NCI-H2107 treated with DMSO at 0.1 percent for 48 hours (cell line): Measurements from ENCODE around the gene PPP4C.

Experiments
- DNase-seq: peaks from one replicate; lab custom pipeline; 2025; ENCODE audit not compliant: unreplicated experiment; lab: John Stamatoyannopoulos, UW

Gene PPP4C

DNA sequence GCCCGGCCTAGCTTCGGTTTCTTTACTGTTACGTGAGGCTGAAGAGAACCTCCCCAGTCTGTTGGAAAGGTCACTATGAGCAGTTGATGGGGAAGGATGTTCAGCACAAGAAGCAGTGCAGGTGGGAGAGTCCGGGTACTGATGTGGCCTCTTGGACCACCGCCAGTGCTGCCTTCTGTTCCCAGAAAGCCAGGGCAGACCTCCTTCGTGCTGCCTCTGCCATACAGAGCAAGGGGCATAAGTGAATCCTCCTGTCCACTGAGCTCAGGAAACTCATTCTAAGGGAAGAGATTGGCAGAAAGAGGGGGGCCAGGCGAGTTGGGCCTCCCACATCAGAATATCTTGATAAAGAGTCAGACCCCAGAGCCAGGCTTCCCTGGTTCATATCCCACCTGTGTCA, 3.7 kb downstream of the PPP4C start:
- DNase-seq: no peak

DNA sequence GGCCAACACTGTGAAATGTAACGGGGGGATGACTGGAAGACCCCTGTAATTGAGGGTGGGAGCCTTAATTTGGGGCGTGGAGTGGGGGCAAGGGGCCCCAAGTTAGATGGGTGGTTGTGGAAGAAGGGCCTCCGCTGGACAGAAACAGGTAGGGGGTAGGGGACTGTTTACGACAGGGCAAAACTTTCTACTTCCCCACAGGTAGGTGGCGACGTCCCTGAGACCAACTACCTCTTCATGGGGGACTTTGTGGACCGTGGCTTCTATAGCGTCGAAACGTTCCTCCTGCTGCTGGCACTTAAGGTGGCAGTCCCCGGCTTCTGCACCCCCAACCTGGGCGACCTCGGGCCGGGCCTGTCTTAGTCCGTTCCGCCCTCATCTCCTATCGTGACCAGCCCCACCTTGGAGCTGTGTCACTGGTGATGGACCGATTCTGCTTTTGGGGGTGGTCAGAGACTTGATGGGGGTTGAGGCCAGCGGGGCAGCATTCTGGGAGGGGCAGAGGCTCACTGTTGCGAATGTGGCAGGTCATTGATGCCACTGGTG, 6.8 kb downstream of the PPP4C start:
- no peak for DNase-seq

DNA sequence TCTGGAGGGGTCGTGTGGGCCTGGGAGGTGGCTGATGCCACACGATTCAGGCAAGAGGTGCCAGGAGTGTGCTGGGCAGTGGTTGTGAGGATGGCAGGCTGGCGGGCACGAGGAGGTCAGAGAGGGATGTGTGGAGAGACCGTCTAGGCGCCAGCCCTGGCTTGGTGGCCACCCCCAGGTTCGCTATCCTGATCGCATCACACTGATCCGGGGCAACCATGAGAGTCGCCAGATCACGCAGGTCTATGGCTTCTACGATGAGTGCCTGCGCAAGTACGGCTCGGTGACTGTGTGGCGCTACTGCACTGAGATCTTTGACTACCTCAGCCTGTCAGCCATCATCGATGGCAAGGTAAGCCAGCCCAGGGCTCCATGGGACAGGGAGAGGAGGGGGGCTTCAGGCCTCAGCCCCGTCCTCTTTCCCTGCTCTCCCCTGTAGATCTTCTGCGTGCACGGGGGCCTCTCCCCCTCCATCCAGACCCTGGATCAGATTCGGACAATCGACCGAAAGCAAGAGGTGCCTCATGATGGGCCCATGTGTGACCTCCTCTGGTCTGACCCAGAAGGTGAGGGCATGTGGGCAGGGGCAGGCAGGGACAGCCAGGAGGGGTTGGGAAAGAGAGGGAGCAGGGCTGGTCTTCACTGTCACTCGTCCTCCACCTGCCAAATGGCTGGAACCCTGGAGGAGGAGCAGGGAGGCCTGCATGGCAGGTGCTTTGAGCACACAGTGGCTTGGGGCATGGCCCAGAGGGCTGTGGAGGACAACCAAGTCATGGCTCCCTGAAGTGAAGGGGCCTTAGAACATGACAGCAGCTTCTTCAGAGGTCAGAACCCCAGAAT, 7.6 kb downstream of the PPP4C start:
- DNase-seq: no peak

DNA sequence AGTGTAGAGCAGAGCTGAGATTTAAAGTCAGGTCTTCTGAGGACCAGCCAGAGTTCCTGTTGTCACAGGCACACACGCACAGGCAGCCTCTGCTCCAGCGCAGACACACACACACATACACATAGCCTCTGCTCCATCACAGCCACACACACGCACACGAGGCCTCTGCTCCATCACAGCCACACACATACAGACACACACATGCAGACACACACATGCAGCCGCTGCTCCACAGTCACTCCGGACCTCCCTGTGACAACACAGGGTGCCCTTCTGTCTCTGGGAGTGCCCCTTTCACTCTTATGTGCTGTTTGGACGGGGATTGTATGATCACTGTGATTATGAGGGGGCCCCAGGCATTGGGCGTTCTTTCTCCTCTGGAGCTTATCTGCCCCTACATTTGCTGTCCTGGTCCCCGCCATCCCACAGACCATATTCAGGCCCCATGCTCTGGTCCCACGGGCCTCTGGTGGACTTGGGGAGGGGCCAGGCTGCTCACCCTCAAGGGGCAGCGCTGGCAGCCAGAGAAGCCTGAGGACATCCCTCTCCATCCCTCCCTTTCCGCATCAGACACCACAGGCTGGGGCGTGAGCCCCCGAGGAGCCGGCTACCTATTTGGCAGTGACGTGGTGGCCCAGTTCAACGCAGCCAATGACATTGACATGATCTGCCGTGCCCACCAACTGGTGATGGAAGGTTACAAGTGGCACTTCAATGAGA, 8.5 kb downstream of the PPP4C start:
- no peak for DNase-seq

DNA sequence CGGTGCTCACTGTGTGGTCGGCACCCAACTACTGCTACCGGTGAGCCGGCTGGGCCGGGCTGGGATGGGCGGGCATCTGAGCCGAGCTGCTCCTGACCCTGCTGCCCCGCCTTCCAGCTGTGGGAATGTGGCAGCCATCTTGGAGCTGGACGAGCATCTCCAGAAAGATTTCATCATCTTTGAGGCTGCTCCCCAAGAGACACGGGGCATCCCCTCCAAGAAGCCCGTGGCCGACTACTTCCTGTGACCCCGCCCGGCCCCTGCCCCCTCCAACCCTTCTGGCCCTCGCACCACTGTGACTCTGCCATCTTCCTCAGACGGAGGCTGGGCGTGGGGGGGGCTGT, 9.0 kb downstream of the PPP4C start:
- no peak for DNase-seq

DNA sequence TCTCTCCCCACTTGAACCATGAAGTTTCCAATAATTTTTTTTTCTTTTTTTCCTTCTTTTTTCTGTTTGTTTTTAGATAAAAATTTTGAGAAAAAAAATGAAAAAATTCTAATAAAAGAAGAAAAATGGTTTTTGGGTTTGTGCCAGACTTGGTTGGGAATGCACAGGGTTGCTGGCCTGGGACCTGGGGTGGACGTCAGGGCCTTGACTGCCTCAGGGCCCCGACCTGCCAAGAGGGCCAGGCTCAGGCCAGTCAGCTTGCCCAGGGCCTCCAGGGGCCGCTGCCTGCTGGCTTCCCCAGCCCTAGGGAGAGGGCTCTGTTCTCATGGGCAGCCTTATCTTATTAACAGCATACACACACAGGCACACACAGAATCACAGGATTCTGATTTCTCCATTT, 9.5 kb downstream of the PPP4C start:
- DNase-seq: no peak

DNA sequence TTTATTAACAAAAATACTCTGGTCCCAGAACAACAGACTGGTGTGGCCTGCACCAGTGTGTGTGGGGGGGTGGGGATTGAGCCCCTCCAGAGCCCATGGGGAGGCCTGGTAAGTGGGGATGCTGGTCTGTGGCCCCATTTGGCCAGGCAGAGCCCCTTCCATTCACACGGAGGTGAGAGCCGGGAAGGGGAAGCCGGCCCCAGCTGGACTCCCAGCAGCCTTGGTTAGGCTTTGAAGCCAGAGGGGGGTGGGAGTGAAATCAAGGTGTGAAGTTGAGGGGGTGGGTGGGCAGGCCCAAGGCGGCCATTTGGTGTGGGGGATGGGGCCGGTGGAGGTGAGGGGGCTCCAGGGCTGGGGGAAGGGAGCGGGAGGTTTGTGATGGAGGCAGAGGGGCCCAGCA, 10.0 kb downstream of the PPP4C start:
- no peak for DNase-seq

DNA sequence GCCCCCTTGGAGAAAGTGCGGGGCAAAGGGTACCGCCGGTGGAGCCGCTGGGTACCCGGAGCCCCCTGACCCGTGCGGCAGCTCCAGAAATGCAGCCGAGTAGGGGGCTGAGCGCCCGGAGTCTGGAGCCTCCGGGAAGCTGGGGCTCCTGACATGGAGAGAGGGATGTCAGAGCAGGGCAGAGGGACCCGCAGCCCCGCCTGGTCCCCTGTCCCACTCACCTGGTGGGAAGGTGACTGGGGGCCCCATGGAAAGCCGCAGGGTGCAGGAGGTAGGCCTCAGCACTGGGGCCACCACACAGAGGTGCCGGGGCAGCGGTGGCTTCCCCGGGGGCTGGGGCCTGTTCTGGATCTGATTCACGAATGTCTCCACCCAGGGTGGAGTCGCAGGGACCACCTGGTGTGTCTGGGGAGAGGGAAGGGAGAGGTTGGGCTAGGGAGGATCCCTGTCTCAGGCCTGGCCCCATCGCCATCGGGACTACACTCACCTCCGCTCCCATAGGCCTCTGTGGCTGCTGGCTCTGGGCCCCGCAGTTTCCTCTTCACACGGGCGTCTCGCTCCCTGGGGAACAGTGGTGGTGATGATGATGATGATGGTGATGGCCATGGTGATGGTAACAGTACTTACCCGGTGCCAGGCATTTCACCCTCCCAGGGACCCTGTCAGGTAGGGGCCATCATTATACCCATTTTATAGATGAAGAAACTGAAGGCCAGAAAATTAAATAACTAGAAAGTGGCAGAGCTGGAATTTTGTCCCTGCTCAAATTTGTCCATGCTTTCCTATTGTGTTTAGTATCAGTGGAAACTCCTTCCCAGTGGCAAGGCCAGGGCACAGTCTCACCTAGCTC, 10.7 kb downstream of the PPP4C start:
- no peak for DNase-seq

DNA sequence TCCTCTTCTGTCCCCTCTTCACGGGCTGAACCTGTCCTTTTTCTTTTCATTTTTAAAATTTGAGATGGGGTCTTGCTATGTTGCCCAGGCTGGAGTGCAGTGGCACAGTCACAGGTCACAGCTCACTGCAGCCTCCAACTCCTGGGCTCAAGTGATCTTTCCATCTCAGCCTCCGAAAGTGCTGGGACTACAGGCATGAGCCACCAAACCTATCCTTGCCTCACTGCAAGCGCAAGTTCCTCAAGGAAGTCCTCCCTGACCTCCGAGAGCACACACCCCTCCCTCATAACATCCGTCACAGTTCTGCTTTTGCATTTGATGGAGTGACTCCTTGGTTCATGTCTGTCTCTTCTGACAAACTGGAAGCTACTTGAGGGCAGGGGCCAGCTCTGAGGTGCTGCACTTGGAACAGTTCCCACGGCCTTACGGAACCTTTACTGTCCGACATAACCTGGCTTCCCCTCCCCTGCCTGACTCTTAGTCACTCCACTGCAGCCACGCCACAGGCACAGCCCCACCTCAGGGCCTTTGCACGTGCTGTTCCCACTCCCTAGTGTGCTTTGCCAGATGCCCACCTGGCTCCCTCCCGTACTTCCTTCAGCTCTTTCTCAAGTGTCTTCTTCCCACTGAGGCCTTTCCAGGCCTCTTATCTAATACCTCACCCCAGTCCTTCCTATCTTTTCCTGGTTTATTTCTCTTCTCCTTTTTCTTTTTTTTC, 11.5 kb downstream of the PPP4C start:
- DNase-seq: no peak

DNA sequence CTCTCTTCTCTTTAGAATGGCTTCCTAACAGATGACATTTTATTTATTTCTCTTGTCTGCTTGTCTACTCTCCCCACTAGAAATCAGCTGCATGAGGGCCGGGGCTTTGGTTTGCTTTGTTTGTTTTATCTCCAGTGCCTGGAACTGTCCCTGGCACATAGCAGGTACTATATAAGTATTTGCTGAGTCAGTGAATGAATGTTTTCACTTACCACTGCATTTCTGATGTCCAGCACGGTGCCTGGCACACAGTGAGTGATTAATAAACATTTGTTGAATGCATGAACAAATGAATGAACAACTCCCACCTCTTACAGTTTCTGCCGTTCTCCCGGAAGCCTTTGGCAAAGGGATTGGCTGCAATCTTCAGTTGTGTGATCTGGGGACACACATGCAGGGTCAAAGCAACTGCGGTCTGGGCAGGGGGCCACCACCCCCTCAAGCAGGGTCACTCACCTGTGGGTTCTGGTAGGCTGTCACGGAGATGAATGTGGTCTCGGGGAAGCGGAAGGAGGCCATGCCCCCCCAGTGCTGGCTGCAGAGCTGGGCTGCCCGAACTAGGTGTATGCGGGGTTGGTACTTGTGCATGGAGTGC, 12.5 kb downstream of the PPP4C start:
- no peak for DNase-seq

DNA sequence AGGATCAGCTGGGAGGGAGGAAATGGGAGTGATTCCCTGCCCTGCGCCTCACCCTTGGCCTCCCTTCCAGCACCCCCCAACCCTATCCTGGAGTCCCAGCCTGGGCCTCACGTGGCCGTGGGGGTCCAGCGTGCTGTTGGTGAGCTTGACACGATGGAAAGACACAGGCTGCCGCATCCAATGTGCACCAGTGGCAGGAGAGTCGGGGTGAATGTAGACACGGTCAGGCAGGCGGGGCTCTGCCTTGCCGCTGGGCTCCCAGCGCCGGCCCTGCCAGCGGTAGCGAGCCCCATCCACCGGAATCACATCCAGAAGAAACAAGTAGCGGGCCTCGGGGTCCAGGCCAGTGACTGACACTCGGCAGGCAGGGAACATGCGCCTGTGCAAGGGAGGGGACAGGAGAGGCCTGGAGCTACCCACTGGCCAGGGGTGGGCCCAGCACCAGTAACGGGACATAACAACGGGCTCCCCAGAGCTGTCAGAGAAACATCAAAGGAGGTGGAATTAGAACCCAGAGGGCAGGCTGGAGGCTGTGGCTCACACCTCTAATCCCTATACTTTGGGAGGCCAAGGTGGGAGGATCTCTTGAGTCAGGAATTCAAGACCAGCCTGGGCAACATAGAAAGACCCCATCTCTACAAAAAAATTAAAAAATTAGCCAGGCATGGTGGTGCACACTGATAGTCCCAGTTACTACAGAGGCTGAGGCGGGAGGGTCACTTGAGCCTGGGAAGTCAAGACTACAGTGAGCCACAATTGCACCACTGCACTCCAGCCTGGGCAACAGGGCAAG, 13.2 kb downstream of the PPP4C start:
- no peak for DNase-seq

DNA sequence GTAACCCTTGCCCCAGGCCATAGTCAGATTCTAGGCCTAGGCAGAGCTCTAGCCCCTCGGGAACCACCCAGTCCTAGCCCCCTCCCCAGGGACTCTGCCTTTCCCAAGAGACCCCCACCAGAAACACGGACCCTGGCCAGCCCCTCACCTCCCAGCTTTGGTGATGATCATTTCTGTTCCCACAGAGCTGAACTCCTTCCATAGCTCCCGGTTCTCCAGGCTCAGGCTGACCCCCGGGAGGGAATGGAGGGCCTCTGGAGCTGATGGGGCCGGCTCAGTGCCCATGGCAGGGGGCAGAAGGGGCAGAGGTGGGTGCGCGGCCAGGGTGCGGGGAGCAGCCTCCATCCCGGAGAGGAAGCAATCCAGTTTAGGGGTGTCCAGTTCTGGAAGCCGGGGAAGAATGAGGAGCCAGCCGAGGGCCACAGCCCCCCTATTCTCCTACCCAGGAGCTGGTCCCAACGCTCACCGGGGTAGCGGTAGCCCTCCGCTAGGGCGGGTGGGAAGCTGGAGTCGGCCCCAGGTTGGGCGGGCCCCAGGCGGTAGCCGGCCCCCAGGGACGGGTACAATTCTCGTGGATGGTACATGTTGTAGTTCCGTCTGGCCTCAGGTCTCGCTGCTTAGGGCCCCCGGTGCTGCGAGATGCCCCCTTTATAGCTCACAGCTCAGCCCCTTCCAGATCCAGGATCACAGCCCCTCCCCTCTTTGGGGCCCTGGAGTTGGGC, 15.0 kb downstream of the PPP4C start:
- no peak for DNase-seq

DNA sequence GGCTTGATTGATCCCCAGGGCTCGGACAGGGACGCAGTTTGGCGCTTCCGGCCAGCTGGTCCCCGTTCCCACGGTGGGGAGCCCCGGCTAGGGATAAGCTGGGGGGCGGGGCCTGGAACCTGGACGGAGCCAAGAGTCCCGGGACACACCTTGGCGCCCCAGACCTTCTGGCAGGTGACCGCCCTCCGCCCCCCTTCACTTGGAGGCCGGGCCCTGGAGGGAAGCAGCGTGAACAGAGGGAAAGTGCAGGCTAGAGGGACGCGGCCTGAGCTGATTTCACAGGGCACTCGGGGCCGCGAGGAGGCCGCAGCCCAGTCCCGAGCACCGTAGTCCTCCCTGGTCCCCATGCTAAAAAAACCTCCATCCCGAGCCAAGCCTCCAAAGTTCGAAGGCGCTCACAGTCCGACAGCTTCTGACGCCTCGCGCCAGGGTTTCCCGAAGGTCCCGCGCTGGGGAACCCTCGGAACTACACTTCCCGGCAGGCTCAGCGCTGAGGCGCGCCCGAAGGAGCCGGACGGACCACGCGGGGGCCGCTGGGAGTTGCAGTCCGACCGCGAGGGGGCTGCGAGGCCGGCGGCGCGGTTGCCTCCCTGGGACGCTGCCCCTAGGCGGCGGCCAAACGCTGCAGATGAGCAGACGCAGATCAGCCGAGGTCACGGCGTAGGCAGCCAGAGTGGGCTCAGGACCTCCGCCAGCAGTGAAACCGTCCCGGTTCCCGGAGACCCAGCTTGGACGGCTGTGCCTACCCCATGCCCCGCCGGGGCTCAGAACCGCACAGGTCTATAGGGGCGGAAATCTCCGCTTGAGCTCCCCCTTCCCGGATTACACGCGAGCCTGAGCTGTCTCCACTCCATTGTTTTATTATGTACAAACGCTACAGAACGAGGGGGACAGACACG, 15.9 kb downstream of the PPP4C start, which contains the start of gene TBX6:
TSS of gene TBX6 (minus strand) at position 451 of the 899 bp plus-strand sequence. CDS start 731 bp downstream, outside the sequence.
- peak; percentile 36 for DNase-seq

DNA sequence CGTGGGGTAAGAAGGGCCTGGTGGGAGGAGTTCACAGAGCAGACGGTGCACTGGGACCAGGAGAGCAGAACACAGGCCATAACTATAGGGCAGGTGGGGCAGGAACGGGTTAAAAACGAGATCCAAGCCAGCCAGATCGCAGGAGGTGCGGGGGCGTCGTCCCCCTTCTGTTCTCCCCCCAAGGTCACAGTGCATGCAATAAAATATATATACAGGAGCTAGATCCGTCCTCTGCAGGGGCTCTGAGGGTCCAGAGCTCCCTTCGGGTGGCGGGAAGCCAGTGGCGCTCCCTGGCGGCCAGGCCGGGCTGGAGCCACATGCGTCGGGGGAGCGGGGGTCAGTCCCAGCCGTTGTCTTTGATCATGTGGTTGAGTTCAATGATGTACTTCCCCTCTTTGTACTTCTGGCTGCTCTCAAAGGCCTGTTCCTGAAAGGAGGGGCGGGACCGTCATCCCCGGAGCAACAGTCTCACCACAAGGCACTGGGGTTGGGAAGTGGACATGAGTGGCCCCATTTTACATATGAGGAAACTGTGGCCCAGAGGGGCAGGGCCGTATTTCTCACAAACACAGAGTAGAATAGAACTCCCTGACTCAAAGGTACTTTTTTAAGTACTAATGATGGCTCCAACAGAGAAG, 16.7 kb downstream of the PPP4C start:
- peak; percentile 41 for DNase-seq

DNA sequence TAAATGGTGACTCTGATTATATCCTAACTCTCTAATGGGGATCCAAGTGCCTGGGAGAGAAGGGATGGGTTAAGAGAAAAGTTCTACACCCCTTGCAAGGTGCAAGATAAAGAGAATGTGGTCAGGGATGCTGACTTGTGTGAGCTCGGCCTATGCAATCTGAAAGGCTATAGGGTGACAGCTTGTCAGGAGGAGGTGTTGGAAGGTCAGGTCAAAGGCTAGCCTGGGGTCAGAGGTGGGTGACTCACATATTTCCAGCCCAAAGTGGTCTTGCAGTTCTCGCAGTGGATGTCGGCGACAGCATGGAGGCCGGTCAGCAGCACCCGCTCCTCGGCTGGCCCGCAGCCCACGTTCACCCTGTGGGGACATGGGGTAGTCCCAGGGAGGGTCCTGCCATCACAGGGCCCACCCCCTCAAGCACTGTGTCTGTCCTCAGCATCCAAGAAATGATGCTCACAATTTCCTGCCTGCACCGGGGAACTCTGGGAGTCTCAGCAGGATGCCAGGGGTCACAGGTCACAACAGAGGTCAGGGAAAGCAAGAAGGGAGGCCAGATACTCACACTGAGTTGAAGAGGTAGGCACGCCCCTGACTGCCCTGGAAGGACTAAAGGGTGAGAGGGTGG, 18.9 kb downstream of the PPP4C start:
- no peak for DNase-seq

DNA sequence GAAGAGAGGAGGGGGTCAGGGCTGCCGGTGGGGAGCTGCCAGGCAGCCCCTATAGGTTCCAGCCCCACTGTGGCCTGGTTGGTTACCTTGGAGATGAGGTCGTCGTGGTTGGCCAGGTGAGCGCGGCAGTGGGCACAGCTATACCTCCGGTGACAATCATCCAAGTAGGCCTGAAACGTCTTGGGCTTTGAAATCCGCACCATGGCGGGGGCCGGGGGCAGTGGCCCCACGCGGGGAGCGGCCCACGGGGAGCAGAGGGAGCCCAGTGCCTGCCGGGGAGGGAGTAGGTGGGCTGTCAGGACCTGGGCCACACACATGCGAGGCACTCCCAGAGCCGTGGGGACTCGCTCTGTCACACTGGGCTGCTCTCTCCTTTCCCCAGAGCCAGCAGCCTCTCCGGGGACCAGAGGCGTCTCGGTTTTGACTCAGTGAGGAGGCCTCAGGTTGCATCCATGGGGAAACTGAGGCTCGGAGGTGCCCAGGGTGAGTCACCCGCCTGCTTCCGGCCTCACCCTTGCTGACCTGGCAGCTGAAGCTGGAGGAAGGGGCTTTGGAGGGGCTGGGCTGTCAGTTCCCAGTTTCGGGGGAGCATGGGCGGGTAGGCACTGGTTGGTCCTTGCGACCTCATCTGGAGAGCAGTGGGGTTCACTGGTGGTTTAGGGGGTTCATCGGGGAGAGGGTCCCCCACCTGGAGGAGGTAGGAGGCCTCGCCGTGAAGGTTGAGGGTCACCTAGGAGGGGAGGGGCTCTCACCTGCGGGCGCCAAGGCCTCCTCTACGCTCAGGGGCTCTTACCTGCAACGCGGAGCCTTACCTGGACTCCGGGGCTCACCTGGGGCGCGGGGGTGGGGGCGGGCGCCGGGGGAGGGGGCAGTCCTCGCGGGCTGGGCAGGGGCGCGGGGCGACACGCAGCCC, 19.6 kb downstream of the PPP4C start:
- no peak for DNase-seq
